ENCODE measurements around the gene C17orf50. TPM values are rescaled to one million over a fixed set of nuclear protein-coding genes. Genes with fewer than 3 reads are reported as not detected.
"Not testable (repeated sequence)": the region's sequence is repeated elsewhere in the genome, so short reads cannot be mapped to it uniquely, and the experiment has no call there.

C17orf50 gene
- total RNA-seq, 1 donor from 2014 or later, result not detected

GRCh38 chr17:35748341-35748841 is 12.3 kb upstream of the C17orf50 start:
- peak; percentile 15 for ATAC-seq
- DNase-seq (ENCODE audit: low spot score), result no peak
- intact Hi-C loops (cut with DNase I), result loop anchor here (10.0 kb wide), 1 partner anchor 134 kb away; no protein-coding TSS in a partner anchor

- DNase-seq (ENCODE audit: low spot score) (no peak), ATAC-seq (no peak)
- intact Hi-C loops (cut with DNase I), result loop anchor here (10.0 kb wide), 1 partner anchor 134 kb away; no protein-coding TSS in a partner anchor
These were observed 11.7 kb upstream of the C17orf50 start for GRCh38 chr17:35748979-35749378.

GRCh38 chr17:35749560-35750412 is 10.9 kb upstream of the C17orf50 start:
- DNase-seq (ENCODE audit: low spot score) (no peak), ATAC-seq (peak; percentile 31)
- intact Hi-C loops (cut with DNase I), result loop anchor here (10.0 kb wide), 1 partner anchor 135 kb away; no protein-coding TSS in a partner anchor

- ATAC-seq, result no peak
- intact Hi-C loops (cut with DNase I), result no loop called here
- DNase-seq (ENCODE audit: low spot score), result no peak
These were observed 9.9 kb upstream of the C17orf50 start for GRCh38 chr17:35750526-35751395.

- ATAC-seq; intact Hi-C loops (cut with DNase I); DNase-seq (ENCODE audit: low spot score): not testable (repeated sequence)
These were observed 9.1 kb upstream of the C17orf50 start for GRCh38 chr17:35751541-35751940.

- ATAC-seq, result no peak
- intact Hi-C loops (cut with DNase I), result no loop called here
- no peak for DNase-seq (ENCODE audit: low spot score)
These were observed 8.2 kb upstream of the C17orf50 start for GRCh38 chr17:35752471-35752870.

- peak; percentile 18 for ATAC-seq
- intact Hi-C loops (cut with DNase I), result no loop called here
- no peak for DNase-seq (ENCODE audit: low spot score)
These were observed 7.5 kb upstream of the C17orf50 start, which contains the start of gene GAS2L2 for GRCh38 chr17:35752945-35753764. TSS of gene GAS2L2 (minus strand) at chr17:35753239. CDS start at chr17:35752850, 389 bp downstream.

- intact Hi-C loops (cut with DNase I), result no loop called here
- ATAC-seq (no peak), DNase-seq (ENCODE audit: low spot score) (no peak)
These were observed 3.4 kb upstream of the C17orf50 start for GRCh38 chr17:35757243-35757642.

- ATAC-seq (no peak), DNase-seq (ENCODE audit: low spot score) (no peak)
- intact Hi-C loops (cut with DNase I), result no loop called here
These were observed 914 bp downstream of the C17orf50 start for GRCh38 chr17:35761601-35762000.

- ATAC-seq (no peak), DNase-seq (ENCODE audit: low spot score) (no peak)
- intact Hi-C loops (cut with DNase I), result loop anchor here (2.0 kb wide), 1 partner anchor 41 kb away; no protein-coding TSS in a partner anchor
These were observed 3.1 kb downstream of the C17orf50 start for GRCh38 chr17:35763767-35764122.

- peak; percentile 91 for DNase-seq (ENCODE audit: low spot score)
- peak; percentile 90 for ATAC-seq
- intact Hi-C loops (cut with DNase I), result loop anchor here (2.0 kb wide), 1 partner anchor 40 kb away; no protein-coding TSS in a partner anchor
These were observed 3.7 kb downstream of the C17orf50 start for GRCh38 chr17:35764123-35764991.

- ATAC-seq (peak; percentile 67), DNase-seq (ENCODE audit: low spot score) (no peak)
- intact Hi-C loops (cut with DNase I), result loop anchor here (2.0 kb wide), 1 partner anchor 40 kb away; no protein-coding TSS in a partner anchor
These were observed 4.5 kb downstream of the C17orf50 start for GRCh38 chr17:35765086-35765710.

GRCh38 chr17:35765756-35766488 is 5.2 kb downstream of the C17orf50 start:
- DNase-seq (ENCODE audit: low spot score) (no peak), ATAC-seq (peak; percentile 1)
- intact Hi-C loops (cut with DNase I), result loop anchor here (2.0 kb wide), 1 partner anchor 39 kb away; no protein-coding TSS in a partner anchor

- intact Hi-C loops (cut with DNase I), result no loop called here
- ATAC-seq, result no peak
- no peak for DNase-seq (ENCODE audit: low spot score)
These were observed 5.8 kb downstream of the C17orf50 start for GRCh38 chr17:35766489-35766877.

- no peak for DNase-seq (ENCODE audit: low spot score)
- ATAC-seq, result no peak
- intact Hi-C loops (cut with DNase I), result no loop called here
These were observed 6.3 kb downstream of the C17orf50 start for GRCh38 chr17:35766903-35767510.

GRCh38 chr17:35768797-35769196 is 8.1 kb downstream of the C17orf50 start:
- ATAC-seq (no peak), DNase-seq (ENCODE audit: low spot score) (no peak)
- intact Hi-C loops (cut with DNase I), result no loop called here

Measured in sciatic nerve (tissue), 2 donors.